RWPE1 (cell line): ENCODE data around the gene LYSMD2.

Source experiments
- CTCF ChIA-PET: fragments of 350-600 bp; sonication (Branson Sonifier 250); formaldehyde crosslinking; extraction: SDS; loops from one replicate; lab custom pipeline; 2021; lab: Yijun Ruan, JAX
- POLR2A ChIA-PET: fragments of 400-600 bp; formaldehyde crosslinking; extraction: SDS; loops from one replicate; lab custom pipeline; 2020; ENCODE audit warnings: antibody characterized with exemption; ENCODE audit not compliant: low non-redundant PET; lab: Yijun Ruan, JAX
- DNase-seq: peaks from one replicate; pipeline ENCODE4 v3.0.0; 2012; ENCODE audit warnings: low spot score
- H3K27ac ChIP-seq: fragments of 450-650 bp; 2 replicates; pipeline ENCODE4 v1.5.1; 2017
- CTCF ChIP-seq: fragments of 450-650 bp; conservative IDR thresholded peaks from 2 replicates; pipeline ENCODE4 v1.5.1; 2017; ENCODE audit warnings: low read depth, mild to moderate bottlenecking

LYSMD2 gene

DNA sequence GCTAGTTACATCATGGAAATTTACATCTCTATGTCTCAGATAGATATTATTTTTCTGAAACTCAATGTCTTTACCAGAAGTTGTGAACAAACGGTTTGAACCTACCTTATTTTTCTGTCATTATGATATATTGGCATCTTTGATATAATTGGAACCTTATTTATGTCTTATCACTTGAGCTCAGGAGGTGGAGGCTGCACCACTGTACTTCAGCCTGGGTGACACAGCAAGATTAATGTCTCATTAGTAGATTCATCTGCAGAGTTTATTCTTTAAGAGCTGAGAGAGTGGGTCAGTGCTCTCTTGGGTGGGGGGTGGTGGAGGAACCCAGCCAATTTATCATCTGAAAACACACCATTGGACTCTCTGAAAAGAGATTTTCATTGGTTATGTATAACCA is 34.7 kb downstream of the LYSMD2 start:
- DNase-seq, result no peak
- TF ChIP-seq CTCF, result no peak
- CTCF ChIA-PET, result interaction anchor here (0.6 kb wide), 1 partner anchor 35 kb away, joined by 3 read pairs; the partner anchor contains the start of gene LYSMD2
- POLR2A ChIA-PET, result no interaction called here
- H3K27ac ChIP-seq, result no peak overlapping the region

GRCh38 chr15:51699373-51699772 is 38.1 kb downstream of the LYSMD2 start:
- no peak for DNase-seq
- TF ChIP-seq CTCF, result no peak
- H3K27ac ChIP-seq, result no peak overlapping the region
- ChIA-PET CTCF (interaction anchor here (0.7 kb wide), 1 partner anchor 38 kb away, joined by 3 read pairs; no protein-coding TSS in a partner anchor), POLR2A (interaction anchor here (0.6 kb wide), 1 partner anchor 9 kb away, joined by 3 read pairs; no protein-coding TSS in a partner anchor)

GRCh38 chr15:51697163-51697562 is 40.3 kb downstream of the LYSMD2 start:
- CTCF ChIA-PET, result interaction anchor here (0.7 kb wide), 1 partner anchor 191 kb away, joined by 3 read pairs; no protein-coding TSS in a partner anchor
- no peak for TF ChIP-seq CTCF
- POLR2A ChIA-PET, result no interaction called here

GRCh38 chr15:51696566-51696965 is 40.9 kb downstream of the LYSMD2 start:
- no peak for DNase-seq

More at GRCh38 chr15:51697163-51697562, 40.3 kb downstream of the LYSMD2 start:
- H3K27ac ChIP-seq, result no peak overlapping the region
- DNase-seq, result no peak

DNA sequence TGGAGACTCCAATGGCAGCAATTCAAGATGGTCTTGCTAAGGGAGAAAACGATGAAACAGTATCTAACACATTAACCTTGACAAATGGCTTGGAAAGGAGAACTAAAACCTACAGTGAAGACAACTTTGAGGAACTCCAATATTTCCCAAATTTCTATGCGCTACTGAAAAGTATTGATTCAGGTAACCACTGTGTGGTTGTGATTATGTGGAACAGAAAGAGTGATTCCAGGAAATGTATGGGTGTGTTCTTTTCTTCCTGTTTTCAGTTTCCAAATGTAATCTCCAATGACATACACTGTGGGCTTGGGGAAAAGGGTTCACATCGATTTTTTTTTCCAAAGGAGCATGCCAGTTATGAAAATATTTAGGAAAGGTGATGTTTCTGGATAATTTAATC is 45.3 kb downstream of the LYSMD2 start:
- no peak overlapping the region for H3K27ac ChIP-seq
- ChIA-PET CTCF (interaction anchor here (1.4 kb wide), 1 partner anchor 42 kb away, joined by 8 read pairs; no protein-coding TSS in a partner anchor), POLR2A (no interaction called here)

More at GRCh38 chr15:51696566-51696965, 40.9 kb downstream of the LYSMD2 start:
- ChIA-PET POLR2A (no interaction called here), CTCF (no interaction called here)
- TF ChIP-seq CTCF, result no peak
- no peak overlapping the region for H3K27ac ChIP-seq

DNA sequence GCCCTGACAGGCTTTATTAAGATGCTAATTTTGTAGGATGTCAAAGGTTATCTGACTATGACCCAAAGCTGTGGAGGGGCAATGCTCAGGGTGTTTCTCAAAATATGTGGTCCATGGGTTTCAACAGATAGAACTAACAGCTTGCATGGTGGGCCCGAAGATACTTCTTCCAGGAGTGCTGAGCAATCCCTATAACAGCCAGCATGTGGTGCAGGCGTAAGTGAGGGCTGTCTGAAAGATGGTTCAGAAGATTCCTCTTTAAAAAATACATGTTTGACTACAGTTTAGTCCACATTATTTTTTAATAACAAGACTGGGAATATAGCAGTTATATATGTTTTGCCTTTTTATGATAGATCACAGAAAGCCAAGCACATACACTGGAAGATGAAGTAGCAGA is 48.6 kb downstream of the LYSMD2 start:
- no peak for TF ChIP-seq CTCF
- H3K27ac ChIP-seq, result no peak overlapping the region
- DNase-seq, result no peak
- POLR2A ChIA-PET, result no interaction called here
- CTCF ChIA-PET, result interaction anchor here (0.9 kb wide), 1 partner anchor 87 kb away, joined by 4 read pairs; no protein-coding TSS in a partner anchor

More for the DNA sequence above, 45.3 kb downstream of the LYSMD2 start:
- TF ChIP-seq CTCF, result no peak
- DNase-seq, result no peak
